Hepatocyte (in vitro differentiated cells): ENCODE measurements around the gene UBE2Q2. TPM values are rescaled to one million over a fixed set of nuclear protein-coding genes. Genes with fewer than 3 reads are reported as not detected.

Experiments used
- DNase-seq: peaks from one replicate; pipeline ENCODE4 v3.0.0-alpha.2; 2016; ENCODE audit warnings: low spot score
- H2AFZ ChIP-seq: fragments of 200-600 bp; sonication (generic); 2 replicates; pipeline ENCODE4 v1.6.0; 2016; ENCODE audit warnings: antibody characterized with exemption, mild to moderate bottlenecking
- H3K27ac ChIP-seq: fragments of 200-600 bp; sonication (generic); 2 replicates; pipeline ENCODE4 v1.5.1; 2016; ENCODE audit warnings: mild to moderate bottlenecking
- H3K27me3 ChIP-seq: fragments of 200-600 bp; sonication (generic); 2 replicates; pipeline ENCODE4 v1.6.1; 2016
- H3K36me3 ChIP-seq: fragments of 200-600 bp; sonication (generic); replicated peaks from 2 replicates; pipeline ENCODE4 v1.5.1; 2016; ENCODE audit warnings: low read depth; ENCODE audit not compliant: insufficient read depth
- H3K4me1 ChIP-seq: fragments of 200-600 bp; sonication (generic); 2 replicates; pipeline ENCODE4 v1.5.1; 2016; ENCODE audit warnings: mild to moderate bottlenecking, moderate library complexity; ENCODE audit not compliant: insufficient read depth
- H3K4me2 ChIP-seq: fragments of 200-600 bp; sonication (generic); 2 replicates; pipeline ENCODE4 v1.6.0; 2016
- H3K4me3 ChIP-seq: fragments of 200-600 bp; sonication (generic); 2 replicates; pipeline ENCODE4 v1.5.1; 2016; ENCODE audit warnings: mild to moderate bottlenecking
- H3K79me2 ChIP-seq: fragments of 200-600 bp; sonication (generic); 2 replicates; pipeline ENCODE4 v1.6.0; 2017; ENCODE audit warnings: mild to moderate bottlenecking
- H3K9me2 ChIP-seq: fragments of 200-600 bp; sonication (generic); replicated peaks from 2 replicates; pipeline ENCODE4 v1.6.0; 2017; ENCODE audit warnings: mild to moderate bottlenecking; ENCODE audit not compliant: insufficient read depth
- H3K9me3 ChIP-seq: fragments of 200-600 bp; sonication (generic); 2 replicates; pipeline ENCODE4 v1.5.1; 2016; ENCODE audit warnings: low read depth, mild to moderate bottlenecking
- H4K20me1 ChIP-seq: fragments of 200-600 bp; sonication (generic); 2 replicates; pipeline ENCODE4 v1.6.0; 2016; ENCODE audit warnings: mild to moderate bottlenecking; ENCODE audit not compliant: insufficient read depth, poor library complexity, severe bottlenecking
- EZH2 ChIP-seq: fragments of 200-600 bp; sonication (generic); IDR thresholded peaks from 2 replicates; pipeline ENCODE4 v1.6.1; 2016; ENCODE audit warnings: antibody characterized with exemption, mild to moderate bottlenecking, borderline replicate concordance
- EZH2phosphoT487 ChIP-seq: fragments of 200-600 bp; sonication (generic); IDR thresholded peaks from one replicate; pipeline ENCODE4 v1.6.1; 2018; ENCODE audit warnings: antibody characterized with exemption, mild to moderate bottlenecking, low read depth, moderate library complexity; ENCODE audit not compliant: unreplicated experiment, severe bottlenecking
- WGBS: methylation state at CpG from one replicate; pipeline ENCODE4 v1.1.6; 2016; ENCODE audit warnings: low lambda C conversion rate; ENCODE audit errors: missing lambda C conversion rate; 5-methylcytosine and 5-hydroxymethylcytosine counted together
- polyA plus RNA-seq: library from polyadenylated mRNA; unstranded; fragments of >200 nt; fragmentation: Nextera tagmentation; extraction: Ambion mirVana; gene quantifications from 2 replicates; pipeline ENCODE4 v1.2.1, GENCODE V29; 2016
- total RNA-seq: library from RNA; depleted of rRNA; stranded (reverse); fragments of >200 nt; gene quantifications from 2 replicates; pipeline ENCODE4 v1.2.3, GENCODE V29; 2014
- TF ChIP-seq, protein P1 (sequence below): fragments of 200-600 bp; sonication (generic); IDR thresholded peaks from 2 replicates; pipeline ENCODE4 v1.5.1; 2016; ENCODE audit warnings: antibody characterized with exemption, mild to moderate bottlenecking; ENCODE audit not compliant: poor library complexity

Gene UBE2Q2
- total and polyA plus RNA-seq, 2 experiments from 2014 or later, result 30.7 to 50.9 TPM

DNA sequence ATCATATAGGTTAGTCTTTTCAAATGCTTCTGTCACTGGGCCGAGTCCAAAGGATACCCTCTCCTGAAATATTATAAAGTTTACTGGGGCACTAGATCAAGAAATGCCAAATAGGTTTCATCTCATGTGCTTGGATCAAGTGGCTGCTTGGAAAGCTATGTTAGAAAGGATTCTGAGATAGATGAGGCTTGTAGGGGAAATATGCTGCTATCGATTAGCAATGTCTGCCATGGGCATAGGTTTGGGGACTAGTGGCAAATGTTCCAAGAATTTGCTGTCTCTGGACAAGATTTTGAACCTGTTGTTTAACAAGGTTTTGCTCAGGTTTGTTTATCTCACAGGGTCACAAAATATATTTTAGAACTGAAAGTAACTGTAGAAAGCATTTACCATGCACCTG is 23.0 kb upstream of the UBE2Q2 start:
- Histone ChIP-seq H3K4me3 (no peak overlapping the region), H4K20me1 (no peaks in the 10 kb centered on the region), H3K4me1 (no peaks in the 10 kb centered on the region), H3K79me2 (no peaks in the 10 kb centered on the region), H3K9me2 (no peaks in the 10 kb centered on the region), H2AFZ (no peak overlapping the region), H3K9me3 (no peaks in the 10 kb centered on the region), H3K36me3 (no peaks in the 10 kb centered on the region), H3K27ac (no peak overlapping the region), H3K4me2 (no peak overlapping the region), H3K27me3 (no peaks in the 10 kb centered on the region)
- TF ChIP-seq EZH2phosphoT487, result no peak
- no peak for TF ChIP-seq EZH2
- TF ChIP-seq, protein P1, sequence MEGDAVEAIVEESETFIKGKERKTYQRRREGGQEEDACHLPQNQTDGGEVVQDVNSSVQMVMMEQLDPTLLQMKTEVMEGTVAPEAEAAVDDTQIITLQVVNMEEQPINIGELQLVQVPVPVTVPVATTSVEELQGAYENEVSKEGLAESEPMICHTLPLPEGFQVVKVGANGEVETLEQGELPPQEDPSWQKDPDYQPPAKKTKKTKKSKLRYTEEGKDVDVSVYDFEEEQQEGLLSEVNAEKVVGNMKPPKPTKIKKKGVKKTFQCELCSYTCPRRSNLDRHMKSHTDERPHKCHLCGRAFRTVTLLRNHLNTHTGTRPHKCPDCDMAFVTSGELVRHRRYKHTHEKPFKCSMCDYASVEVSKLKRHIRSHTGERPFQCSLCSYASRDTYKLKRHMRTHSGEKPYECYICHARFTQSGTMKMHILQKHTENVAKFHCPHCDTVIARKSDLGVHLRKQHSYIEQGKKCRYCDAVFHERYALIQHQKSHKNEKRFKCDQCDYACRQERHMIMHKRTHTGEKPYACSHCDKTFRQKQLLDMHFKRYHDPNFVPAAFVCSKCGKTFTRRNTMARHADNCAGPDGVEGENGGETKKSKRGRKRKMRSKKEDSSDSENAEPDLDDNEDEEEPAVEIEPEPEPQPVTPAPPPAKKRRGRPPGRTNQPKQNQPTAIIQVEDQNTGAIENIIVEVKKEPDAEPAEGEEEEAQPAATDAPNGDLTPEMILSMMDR, result no peak
- DNase-seq, result no peak
- 94% methylated on average over 2 of the region's 2 CpGs for WGBS

DNA sequence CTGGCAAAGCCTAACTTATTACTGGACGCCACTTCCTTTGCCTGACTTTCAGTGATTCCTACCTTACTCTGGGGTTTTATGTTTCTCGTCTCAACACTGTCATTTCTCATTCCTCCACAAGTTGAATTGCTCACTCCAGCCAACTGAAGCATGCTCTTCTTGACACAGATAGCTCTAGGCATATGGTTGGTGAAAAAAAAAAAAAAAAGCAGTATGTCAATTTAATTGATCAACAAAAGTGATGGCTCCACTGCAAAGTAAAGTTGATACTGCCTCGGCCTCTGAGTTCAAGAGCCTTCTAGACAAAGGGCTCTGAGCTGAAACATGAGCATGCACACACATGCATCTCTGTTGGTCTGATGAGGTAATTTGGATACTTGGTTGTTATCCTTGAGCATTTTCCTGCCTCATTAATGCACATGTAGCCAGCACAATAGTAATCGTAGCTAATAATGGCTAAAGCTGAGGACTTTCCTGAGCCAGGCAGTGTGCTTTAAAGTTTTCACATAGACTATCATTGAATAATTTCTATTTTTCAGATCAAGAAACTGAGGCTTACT is 21.4 kb upstream of the UBE2Q2 start:
- no peaks in the 10 kb centered on the region for H3K4me1 ChIP-seq

DNA sequence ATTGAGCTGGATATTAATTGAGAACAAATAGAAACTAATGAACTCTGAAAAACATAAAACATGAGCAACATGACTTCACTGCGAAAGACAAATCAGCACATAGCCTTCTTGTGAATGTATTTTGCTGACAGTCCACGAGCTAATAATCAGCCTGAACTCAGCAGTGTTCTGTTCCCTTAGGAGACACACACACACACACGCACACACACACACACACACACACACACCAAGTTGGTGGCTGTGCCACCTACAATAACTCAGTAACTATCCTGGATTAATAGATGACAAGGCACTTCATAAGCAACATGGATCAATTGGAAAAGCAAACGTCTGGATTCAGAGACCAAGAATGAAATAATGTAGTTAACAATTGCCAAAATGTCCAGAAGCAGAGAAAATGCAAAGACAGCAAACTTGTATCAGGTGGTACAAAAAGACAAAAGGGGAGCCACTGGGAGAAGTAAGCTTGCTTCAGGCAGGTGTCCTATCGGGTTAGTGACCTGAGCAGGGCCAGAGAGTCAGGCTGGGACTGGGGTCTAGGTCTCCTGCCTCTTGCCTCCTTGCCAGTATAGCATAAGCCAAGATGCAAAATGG is 20.5 kb upstream of the UBE2Q2 start:
- no peak for DNase-seq
- no peaks in the 10 kb centered on the region for H3K27me3 ChIP-seq
- no peak overlapping the region for H2AFZ ChIP-seq
- no peaks in the 10 kb centered on the region for H3K36me3 ChIP-seq
- 67% methylated on average over 5 of the region's 5 CpGs for WGBS
- no peaks in the 10 kb centered on the region for H4K20me1 ChIP-seq
- no peaks in the 10 kb centered on the region for H3K9me2 ChIP-seq
- H3K4me3 ChIP-seq, result no peak overlapping the region
- H3K27ac ChIP-seq, result no peak overlapping the region
- H3K79me2 ChIP-seq, result no peaks in the 10 kb centered on the region
- no peak for TF ChIP-seq EZH2
- TF ChIP-seq, protein P1, result no peak
- no peak for TF ChIP-seq EZH2phosphoT487
- H3K9me3 ChIP-seq, result no peaks in the 10 kb centered on the region
- no peaks in the 10 kb centered on the region for H3K4me1 ChIP-seq
- no peak overlapping the region for H3K4me2 ChIP-seq

More for the DNA sequence above, 21.4 kb upstream of the UBE2Q2 start:
- H3K79me2 ChIP-seq, result no peaks in the 10 kb centered on the region
- no peaks in the 10 kb centered on the region for H3K36me3 ChIP-seq
- WGBS, result 88% methylated on average over 4 of the region's 4 CpGs
- H3K27ac ChIP-seq, result no peak overlapping the region
- no peak overlapping the region for H3K4me2 ChIP-seq
- H3K9me3 ChIP-seq, result no peaks in the 10 kb centered on the region
- H3K27me3 ChIP-seq, result no peaks in the 10 kb centered on the region
- no peaks in the 10 kb centered on the region for H3K9me2 ChIP-seq
- DNase-seq, result no peak
- H3K4me3 ChIP-seq, result no peak overlapping the region
- no peak overlapping the region for H2AFZ ChIP-seq
- TF ChIP-seq, protein P1, result no peak
- TF ChIP-seq EZH2phosphoT487 (no peak), EZH2 (no peak)
- no peaks in the 10 kb centered on the region for H4K20me1 ChIP-seq
